K562 (cell line): ENCODE results near the gene GPR153.

ENCODE experiments used
- GMEB1 ChIP-seq: fragments of 250-450 bp; sonication (Bioruptor Pico); IDR thresholded peaks from 2 replicates; pipeline ENCODE4 v1.4.0; 2020; ENCODE audit warnings: mild to moderate bottlenecking
- NCOR1 ChIP-seq: fragments of 450-650 bp; IDR thresholded peaks from 2 replicates; pipeline ENCODE4 v1.6.1; 2016; ENCODE audit warnings: mild to moderate bottlenecking, moderate library complexity
- NR2C1 ChIP-seq, 2 experiments: fragments of 450-650 bp; IDR thresholded peaks; 2 replicates each; pipeline ENCODE4 v1.6.1; 2017; ENCODE audit warnings: mild to moderate bottlenecking in 2 of 2, antibody characterized with exemption in 1 of 2, inconsistent platforms in 1 of 2, missing compliant biosample characterization in 1 of 2, missing genetic modification characterization in 1 of 2
- ZFP1 ChIP-seq: fragments of 450-650 bp; formaldehyde crosslinking; IDR thresholded peaks from 2 replicates; pipeline ENCODE4 v1.4.0; 2020; ENCODE audit warnings: mild to moderate bottlenecking, mixed read lengths

DNA sequence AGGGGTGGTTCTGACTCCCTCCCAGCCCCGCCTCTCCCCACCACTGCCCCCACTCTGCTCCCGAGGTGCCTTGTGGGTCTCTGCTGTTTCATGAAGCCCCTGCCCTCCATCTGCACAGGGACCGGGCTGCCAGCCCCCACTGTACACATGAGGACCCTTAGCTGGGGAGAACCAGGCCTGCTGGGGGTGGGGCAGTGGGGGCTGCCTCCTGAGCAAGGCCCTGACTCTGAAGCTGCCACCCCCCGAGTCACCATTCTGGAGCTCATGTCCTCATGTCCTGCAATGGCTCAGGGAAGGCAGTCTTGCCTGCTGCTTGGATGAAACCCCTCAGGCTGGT lies 8.6 kb downstream of the GPR153 start:
- TF ChIP-seq GMEB1 (CRISPR knock-in tag) = no peak
- no peak for TF ChIP-seq NCOR1
- TF ChIP-seq ZFP1 (CRISPR knock-in tag) = no peak
- TF ChIP-seq NR2C1 (IDR thresholded peaks at IDR 0.05) = no peak
- TF ChIP-seq NR2C1 (tag; IDR thresholded peaks at IDR 0.05) = no peak
